H1 (cell line): ENCODE data around the gene B9D1.

Experiments
- EZH2 ChIP-seq: fragments of 200-600 bp; sonication (generic); IDR thresholded peaks from 2 replicates; pipeline ENCODE4 v1.7.1; 2012; ENCODE audit warnings: low read depth, mild to moderate bottlenecking, moderate library complexity, low read length, inconsistent platforms; ENCODE audit not compliant: severe bottlenecking
- MAX ChIP-seq: IDR thresholded peaks from 2 replicates; pipeline ENCODE4 v1.6.1; 2012; ENCODE audit warnings: inconsistent platforms
- POLR2A ChIP-seq, 2 experiments: IDR thresholded peaks; 1 replicate in 1 of 2; 2 replicates in 1 of 2; pipeline ENCODE4 v1.6.1; 2011; ENCODE audit warnings: low read depth in 2 of 2, low read length in 2 of 2, mild to moderate bottlenecking in 2 of 2; ENCODE audit errors: control extremely low read depth in 1 of 2
- RNF2 ChIP-seq: fragments of 200-900, 300-1000 bp; sonication (generic); IDR thresholded peaks from 2 replicates; pipeline ENCODE4 v1.7.1; 2016; ENCODE audit warnings: borderline replicate concordance, low read depth, mild to moderate bottlenecking, antibody characterized with exemption, low read length; ENCODE audit not compliant: poor library complexity, severe bottlenecking; ENCODE audit errors: missing control alignments
- SUZ12 ChIP-seq: fragments of 200-600 bp; sonication (generic); IDR thresholded peaks from 2 replicates; pipeline ENCODE4 v1.6.1; 2012; ENCODE audit warnings: mild to moderate bottlenecking, inconsistent platforms, low read length, moderate library complexity, mixed read lengths
- TAF1 ChIP-seq: IDR thresholded peaks from 2 replicates; pipeline ENCODE4 v1.6.1; 2011; ENCODE audit warnings: mild to moderate bottlenecking, low read depth, low read length
- TEAD4 ChIP-seq: IDR thresholded peaks from 2 replicates; pipeline ENCODE4 v1.6.1; 2012; ENCODE audit warnings: low read depth, low read length, inconsistent platforms, mixed read lengths
- TF ChIP-seq, protein P1 (sequence below), 3 experiments: IDR thresholded peaks; 1 replicate in 2 of 3; 2 replicates in 1 of 3; pipeline versions ENCODE4 v1.5.1 to v1.6.1; 2011; ENCODE audit warnings: low read length in 3 of 3, mild to moderate bottlenecking in 3 of 3, inconsistent platforms in 2 of 3, low read depth in 1 of 3, moderate library complexity in 1 of 3; ENCODE audit not compliant: insufficient read depth in 1 of 3; ENCODE audit errors: control extremely low read depth in 1 of 3
- TF ChIP-seq, protein P2 (sequence below): IDR thresholded peaks from 2 replicates; pipeline ENCODE4 v1.6.1; 2011; ENCODE audit warnings: low read length, improper control_type of control experiment
- TF ChIP-seq, protein P3 (sequence below): IDR thresholded peaks from 2 replicates; pipeline ENCODE4 v1.6.1; 2012; ENCODE audit warnings: inconsistent platforms

- TF ChIP-seq EZH2 (no peak), SUZ12 (no peak), POLR2A (IDR thresholded peaks at IDR 0.05; ENCODE audit: control extremely low read depth in 1 of 2, low read depth in 2 of 2, low read length in 2 of 2) (no peak), TEAD4 (no peak), MAX (no peak), TAF1 (no peak), RNF2 (no peak)
- TF ChIP-seq, protein P1, sequence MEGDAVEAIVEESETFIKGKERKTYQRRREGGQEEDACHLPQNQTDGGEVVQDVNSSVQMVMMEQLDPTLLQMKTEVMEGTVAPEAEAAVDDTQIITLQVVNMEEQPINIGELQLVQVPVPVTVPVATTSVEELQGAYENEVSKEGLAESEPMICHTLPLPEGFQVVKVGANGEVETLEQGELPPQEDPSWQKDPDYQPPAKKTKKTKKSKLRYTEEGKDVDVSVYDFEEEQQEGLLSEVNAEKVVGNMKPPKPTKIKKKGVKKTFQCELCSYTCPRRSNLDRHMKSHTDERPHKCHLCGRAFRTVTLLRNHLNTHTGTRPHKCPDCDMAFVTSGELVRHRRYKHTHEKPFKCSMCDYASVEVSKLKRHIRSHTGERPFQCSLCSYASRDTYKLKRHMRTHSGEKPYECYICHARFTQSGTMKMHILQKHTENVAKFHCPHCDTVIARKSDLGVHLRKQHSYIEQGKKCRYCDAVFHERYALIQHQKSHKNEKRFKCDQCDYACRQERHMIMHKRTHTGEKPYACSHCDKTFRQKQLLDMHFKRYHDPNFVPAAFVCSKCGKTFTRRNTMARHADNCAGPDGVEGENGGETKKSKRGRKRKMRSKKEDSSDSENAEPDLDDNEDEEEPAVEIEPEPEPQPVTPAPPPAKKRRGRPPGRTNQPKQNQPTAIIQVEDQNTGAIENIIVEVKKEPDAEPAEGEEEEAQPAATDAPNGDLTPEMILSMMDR (IDR thresholded peaks at IDR 0.05; ENCODE audit: control extremely low read depth in 1 of 3, insufficient read depth in 1 of 3, low read depth in 1 of 3, low read length in 3 of 3) = no peak
- TF ChIP-seq, protein P2, sequence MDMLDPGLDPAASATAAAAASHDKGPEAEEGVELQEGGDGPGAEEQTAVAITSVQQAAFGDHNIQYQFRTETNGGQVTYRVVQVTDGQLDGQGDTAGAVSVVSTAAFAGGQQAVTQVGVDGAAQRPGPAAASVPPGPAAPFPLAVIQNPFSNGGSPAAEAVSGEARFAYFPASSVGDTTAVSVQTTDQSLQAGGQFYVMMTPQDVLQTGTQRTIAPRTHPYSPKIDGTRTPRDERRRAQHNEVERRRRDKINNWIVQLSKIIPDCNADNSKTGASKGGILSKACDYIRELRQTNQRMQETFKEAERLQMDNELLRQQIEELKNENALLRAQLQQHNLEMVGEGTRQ = no peak
- TF ChIP-seq, protein P3, sequence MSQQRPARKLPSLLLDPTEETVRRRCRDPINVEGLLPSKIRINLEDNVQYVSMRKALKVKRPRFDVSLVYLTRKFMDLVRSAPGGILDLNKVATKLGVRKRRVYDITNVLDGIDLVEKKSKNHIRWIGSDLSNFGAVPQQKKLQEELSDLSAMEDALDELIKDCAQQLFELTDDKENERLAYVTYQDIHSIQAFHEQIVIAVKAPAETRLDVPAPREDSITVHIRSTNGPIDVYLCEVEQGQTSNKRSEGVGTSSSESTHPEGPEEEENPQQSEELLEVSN = no peak
Observed at GRCh38 chr17:19348081-19348650, 14.4 kb downstream of the B9D1 start.
